Liver (tissue), 3 donors: Measurements from ENCODE around the gene LIFR.

Experiments
- CTCF ChIP-seq: fragments of 150-350 bp; IDR thresholded peaks from 2 replicates; pipeline ENCODE4 v1.5.1; 2017; ENCODE audit warnings: improper control_type of control experiment, low read depth, low read length; ENCODE audit not compliant: missing input control
- RAD21 ChIP-seq, 2 donors: IDR thresholded peaks; 2 replicates each; pipeline ENCODE4 v1.6.1; 2016; ENCODE audit warnings: antibody characterized with exemption in 2 of 2, mild to moderate bottlenecking in 2 of 2
- REST ChIP-seq: IDR thresholded peaks from 2 replicates; pipeline ENCODE4 v1.6.1; 2016; ENCODE audit warnings: antibody characterized with exemption, mild to moderate bottlenecking
- SP1 ChIP-seq: IDR thresholded peaks from 2 replicates; pipeline ENCODE4 v1.6.1; 2018; ENCODE audit warnings: antibody characterized with exemption, mild to moderate bottlenecking
- donor health status: healthy.
- donor health status: healthy.

- no peak for TF ChIP-seq SP1
- TF ChIP-seq RAD21 (IDR thresholded peaks at IDR 0.05): no peak
- TF ChIP-seq REST: no peak
- no peak for TF ChIP-seq CTCF
Observed at GRCh38 chr5:38494763-38495162, 61.7 kb downstream of the LIFR start.
